PC-9 (cell line): ENCODE measurements around the gene HOXC9.

Experiments used
- CTCF ChIP-seq: fragments of 200-600 bp; sonication (generic); conservative IDR thresholded peaks from 2 replicates; pipeline ENCODE4 v1.6.1; 2017; ENCODE audit warnings: mixed run types, antibody characterized with exemption, mild to moderate bottlenecking, moderate library complexity
- EZH2 ChIP-seq: fragments of 200-600 bp; sonication (generic); IDR thresholded peaks from 2 replicates; pipeline ENCODE4 v1.8.0; 2017; ENCODE audit warnings: antibody characterized with exemption, low read depth

GRCh38 chr12:53981634-53982565 lies 18.1 kb upstream of the HOXC9 start:
- TF ChIP-seq CTCF, result no peak
- TF ChIP-seq EZH2, result no peak
